Loucy (cell line): ENCODE results near the gene KRT82.
"Not testable (repeated sequence)": the region's sequence is repeated elsewhere in the genome, so short reads cannot be mapped to it uniquely, and the experiment has no call there.

Experiments
- H2AFZ ChIP-seq: fragments of 200-600 bp; sonication (generic); 2 replicates; pipeline ENCODE4 v1.6.0; 2016; ENCODE audit warnings: antibody characterized with exemption, mild to moderate bottlenecking, low read length, moderate library complexity
- H3F3A ChIP-seq: fragments of 200-600 bp; 2 replicates; pipeline ENCODE4 v1.6.0; 2016; ENCODE audit warnings: antibody characterized with exemption, low read depth, mild to moderate bottlenecking
- H3K27me3 ChIP-seq: fragments of 200-600 bp; sonication (generic); 2 replicates; pipeline ENCODE4 v1.6.1; 2014; ENCODE audit warnings: low read length, mild to moderate bottlenecking; ENCODE audit not compliant: insufficient read depth, poor library complexity, severe bottlenecking
- H3K36me3 ChIP-seq: fragments of 200-600 bp; sonication (generic); 2 replicates; pipeline ENCODE4 v1.6.1; 2016; ENCODE audit warnings: low read length; ENCODE audit not compliant: insufficient read depth
- H3K4me1 ChIP-seq: fragments of 200-600 bp; sonication (generic); 2 replicates; pipeline ENCODE4 v1.5.1; 2014; ENCODE audit warnings: low read length, mild to moderate bottlenecking; ENCODE audit not compliant: insufficient read depth, poor library complexity, severe bottlenecking
- H3K4me2 ChIP-seq: fragments of 200-600 bp; sonication (generic); 2 replicates; pipeline ENCODE4 v1.6.0; 2014; ENCODE audit warnings: antibody characterized with exemption, low read length, low read depth, mild to moderate bottlenecking; ENCODE audit not compliant: poor library complexity, severe bottlenecking
- H3K4me3 ChIP-seq: fragments of 200-600 bp; sonication (generic); 2 replicates; pipeline ENCODE4 v1.5.1; 2014; ENCODE audit warnings: low read length, mild to moderate bottlenecking, mixed read lengths; ENCODE audit not compliant: poor library complexity, severe bottlenecking
- H3K79me2 ChIP-seq: fragments of 200-600 bp; sonication (generic); 2 replicates; pipeline ENCODE4 v1.6.1; 2014; ENCODE audit warnings: low read length; ENCODE audit not compliant: insufficient read depth
- H3K9ac ChIP-seq: fragments of 200-600 bp; sonication (generic); 2 replicates; pipeline ENCODE4 v1.6.0; 2014; ENCODE audit warnings: mild to moderate bottlenecking, low read depth, low read length, moderate library complexity; ENCODE audit not compliant: poor library complexity, severe bottlenecking
- H3K9me2 ChIP-seq: fragments of 200-600 bp; sonication (generic); replicated peaks from 2 replicates; pipeline ENCODE4 v1.6.1; 2016; ENCODE audit warnings: low read depth, low read length, mixed read lengths
- H3K9me3 ChIP-seq: fragments of 200-600 bp; sonication (generic); 2 replicates; pipeline ENCODE4 v1.6.1; 2014; ENCODE audit warnings: mild to moderate bottlenecking, antibody characterized with exemption, low read length, low read depth; ENCODE audit not compliant: insufficient read depth
- H4K20me1 ChIP-seq: fragments of 200-600 bp; sonication (generic); 2 replicates; pipeline ENCODE4 v1.6.0; 2014; ENCODE audit warnings: antibody characterized with exemption, low read length, mild to moderate bottlenecking; ENCODE audit not compliant: insufficient read depth, poor library complexity, severe bottlenecking
- EZH2phosphoT487 ChIP-seq: fragments of 200-600 bp; IDR thresholded peaks from 2 replicates; pipeline ENCODE4 v1.6.1; 2018; ENCODE audit warnings: antibody characterized with exemption, mild to moderate bottlenecking, moderate library complexity, borderline replicate concordance
- TF ChIP-seq, protein P1 (sequence below): fragments of 200-600 bp; sonication (generic); conservative IDR thresholded peaks from 2 replicates; pipeline ENCODE4 v1.5.1; 2014; ENCODE audit warnings: mild to moderate bottlenecking, antibody characterized with exemption, low read length

KRT82 gene

DNA sequence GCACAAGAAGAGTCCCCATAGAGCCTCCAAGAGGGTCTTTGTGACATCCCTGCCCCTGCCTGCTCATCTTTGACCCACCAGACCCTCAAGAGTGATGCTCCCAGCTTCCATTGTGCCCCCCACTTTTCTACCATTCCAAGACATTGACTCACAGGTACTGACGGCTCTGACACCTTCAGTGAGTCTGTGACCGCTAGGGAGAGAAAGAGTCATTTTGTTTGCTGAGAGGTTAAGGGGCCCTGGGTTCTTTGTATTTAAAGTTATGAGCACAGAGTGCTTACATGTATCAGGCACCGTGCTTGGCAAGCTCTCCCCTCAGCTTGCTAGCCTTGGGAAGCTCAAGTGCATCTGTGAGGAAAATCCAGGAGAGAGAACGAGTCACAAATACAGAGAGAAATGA is 7.1 kb upstream of the KRT82 start:
- H3K9me3 ChIP-seq = no peaks in the 10 kb centered on the region
- no peak overlapping the region for H3K4me2 ChIP-seq
- H3K36me3 ChIP-seq = no peaks in the 10 kb centered on the region
- no peaks in the 10 kb centered on the region for H3K27me3 ChIP-seq
- no peaks in the 10 kb centered on the region for H3K4me1 ChIP-seq
- TF ChIP-seq, protein P1, sequence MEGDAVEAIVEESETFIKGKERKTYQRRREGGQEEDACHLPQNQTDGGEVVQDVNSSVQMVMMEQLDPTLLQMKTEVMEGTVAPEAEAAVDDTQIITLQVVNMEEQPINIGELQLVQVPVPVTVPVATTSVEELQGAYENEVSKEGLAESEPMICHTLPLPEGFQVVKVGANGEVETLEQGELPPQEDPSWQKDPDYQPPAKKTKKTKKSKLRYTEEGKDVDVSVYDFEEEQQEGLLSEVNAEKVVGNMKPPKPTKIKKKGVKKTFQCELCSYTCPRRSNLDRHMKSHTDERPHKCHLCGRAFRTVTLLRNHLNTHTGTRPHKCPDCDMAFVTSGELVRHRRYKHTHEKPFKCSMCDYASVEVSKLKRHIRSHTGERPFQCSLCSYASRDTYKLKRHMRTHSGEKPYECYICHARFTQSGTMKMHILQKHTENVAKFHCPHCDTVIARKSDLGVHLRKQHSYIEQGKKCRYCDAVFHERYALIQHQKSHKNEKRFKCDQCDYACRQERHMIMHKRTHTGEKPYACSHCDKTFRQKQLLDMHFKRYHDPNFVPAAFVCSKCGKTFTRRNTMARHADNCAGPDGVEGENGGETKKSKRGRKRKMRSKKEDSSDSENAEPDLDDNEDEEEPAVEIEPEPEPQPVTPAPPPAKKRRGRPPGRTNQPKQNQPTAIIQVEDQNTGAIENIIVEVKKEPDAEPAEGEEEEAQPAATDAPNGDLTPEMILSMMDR = no peak
- TF ChIP-seq EZH2phosphoT487 = no peak
- no peaks in the 10 kb centered on the region for H3K79me2 ChIP-seq
- H4K20me1 ChIP-seq = no peaks in the 10 kb centered on the region
- no peaks in the 10 kb centered on the region for H3F3A ChIP-seq
- H3K4me3 ChIP-seq = no peak overlapping the region
- no peak overlapping the region for H2AFZ ChIP-seq
- no peaks in the 10 kb centered on the region for H3K9me2 ChIP-seq
- no peak overlapping the region for H3K9ac ChIP-seq

DNA sequence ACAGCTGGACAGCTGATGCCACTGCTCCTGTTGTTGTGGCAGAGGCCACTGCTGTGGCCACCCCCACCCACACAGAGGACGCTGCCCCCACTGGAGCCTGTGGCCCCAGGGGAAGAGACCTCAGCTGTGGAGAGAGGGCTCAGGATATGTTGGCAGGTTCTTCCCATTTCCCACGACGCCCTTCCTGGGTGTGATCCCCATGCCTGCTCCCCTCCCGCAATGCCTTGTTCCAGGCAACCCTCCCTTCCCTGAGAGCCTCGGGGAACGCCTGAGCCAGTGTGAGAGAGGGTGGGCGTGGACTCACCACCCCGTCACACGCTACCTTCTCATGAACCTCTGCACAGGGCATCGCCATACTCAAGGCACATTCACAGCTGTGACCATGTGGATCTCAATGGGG is 5.7 kb upstream of the KRT82 start:
- Histone ChIP-seq H3K79me2 (no peaks in the 10 kb centered on the region), H3K4me2 (no peak overlapping the region), H3K27me3 (no peaks in the 10 kb centered on the region), H3K9me2 (no peaks in the 10 kb centered on the region), H3K36me3 (no peaks in the 10 kb centered on the region), H3K9ac (no peak overlapping the region), H3F3A (no peaks in the 10 kb centered on the region), H3K9me3 (no peaks in the 10 kb centered on the region), H2AFZ (no peak overlapping the region), H3K4me1 (no peaks in the 10 kb centered on the region), H4K20me1 (no peaks in the 10 kb centered on the region), H3K4me3 (no peak overlapping the region)
- TF ChIP-seq, protein P1 = no peak
- no peak for TF ChIP-seq EZH2phosphoT487

DNA sequence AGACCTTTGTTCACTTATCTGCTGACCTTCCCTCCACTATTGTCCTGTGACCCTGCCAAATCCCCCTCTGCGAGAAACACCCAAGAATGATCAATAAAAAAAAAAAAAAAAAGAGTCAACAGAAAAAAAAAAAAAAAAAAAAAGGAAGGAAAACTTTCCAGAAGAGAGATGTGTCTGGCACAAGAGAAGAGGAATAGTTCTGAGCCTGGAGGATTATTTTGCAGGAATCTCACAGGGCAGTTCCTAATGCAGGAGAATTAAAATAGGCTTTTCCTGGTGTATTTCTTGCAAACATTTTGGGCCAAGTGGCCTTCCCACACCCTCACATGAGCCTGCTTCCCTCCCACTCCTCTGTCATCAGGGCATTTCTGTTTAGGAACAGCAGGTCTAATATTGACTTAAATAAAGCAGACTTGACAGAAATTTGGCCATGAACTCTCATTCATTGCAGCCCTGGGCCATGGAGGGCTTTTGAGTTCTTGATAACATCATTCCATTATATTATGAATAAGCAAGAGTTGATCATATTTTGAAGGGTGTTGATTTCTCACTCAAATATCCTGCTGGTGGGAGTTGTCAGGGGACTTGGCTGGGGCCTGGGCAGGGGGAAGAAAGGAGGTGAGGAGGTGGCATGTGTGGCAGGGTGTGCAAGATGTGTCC is 4.6 kb upstream of the KRT82 start:
- H3K4me3 ChIP-seq, H2AFZ ChIP-seq, H3K9me3 ChIP-seq, H3K4me2 ChIP-seq, H3K36me3 ChIP-seq, H3F3A ChIP-seq, H3K27me3 ChIP-seq, H3K9me2 ChIP-seq, H3K4me1 ChIP-seq, H4K20me1 ChIP-seq, H3K79me2 ChIP-seq, H3K9ac ChIP-seq: not testable (repeated sequence)

DNA sequence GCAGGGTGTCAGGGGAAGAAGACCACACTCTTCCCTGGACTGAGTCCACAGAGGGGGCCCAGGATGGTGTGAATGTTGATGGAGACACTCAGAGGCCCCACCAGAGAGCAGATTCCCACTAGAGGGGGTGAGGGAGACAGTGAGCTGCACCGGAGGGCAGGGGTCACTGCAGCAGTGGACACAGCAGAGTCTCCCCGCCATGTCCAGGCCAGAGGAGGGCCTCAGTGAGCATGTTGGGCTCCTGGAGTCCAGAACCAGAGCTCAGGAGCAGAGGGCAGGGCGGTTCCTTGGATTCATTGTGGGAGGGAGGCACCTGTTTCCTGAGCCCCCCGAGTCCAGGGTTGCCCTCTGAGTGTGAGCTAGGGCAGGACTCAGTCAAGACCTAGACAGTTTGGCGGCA is 1.8 kb upstream of the KRT82 start:
- TF ChIP-seq, protein P1 = no peak
- no peak for TF ChIP-seq EZH2phosphoT487
- no peak overlapping the region for H3K4me3 ChIP-seq
- H3K9me2 ChIP-seq = no peaks in the 10 kb centered on the region
- no peaks in the 10 kb centered on the region for H3F3A ChIP-seq
- H3K27me3 ChIP-seq = no peaks in the 10 kb centered on the region
- no peaks in the 10 kb centered on the region for H3K36me3 ChIP-seq
- no peak overlapping the region for H3K4me2 ChIP-seq
- H3K4me1 ChIP-seq = no peaks in the 10 kb centered on the region
- H3K79me2 ChIP-seq = no peaks in the 10 kb centered on the region
- no peak overlapping the region for H3K9ac ChIP-seq
- H4K20me1 ChIP-seq = no peaks in the 10 kb centered on the region
- H3K9me3 ChIP-seq = no peaks in the 10 kb centered on the region
- H2AFZ ChIP-seq = no peak overlapping the region
